ENCODE results near the gene RBAK. TPM values are rescaled to one million over a fixed set of nuclear protein-coding genes. Genes with fewer than 3 reads are reported as not detected.
"Not testable (repeated sequence)": the region's sequence is repeated elsewhere in the genome, so short reads cannot be mapped to it uniquely, and the experiment has no call there.

RBAK gene
- polyA plus RNA-seq, 1 experiment = 6.1 TPM

- H3K9me3 ChIP-seq (ENCODE audit: control insufficient read depth, insufficient read depth, low read length) = peaks cover 41% of the 10 kb centered on the region
- ChIA-PET CTCF (interaction anchor here (0.7 to 1.2 kb wide), 2 partner anchors 9 to 22 kb away, joined by 3 read pairs; no protein-coding TSS in a partner anchor), POLR2A (no interaction called here)
- TF ChIP-seq CTCF (IDR thresholded peaks at IDR 0.05; ENCODE audit: low read depth, low read length) = no peak
- no peak overlapping the region for H3K27ac ChIP-seq (ENCODE audit: low read depth, low read length)
- DNase-seq (ENCODE audit: low read depth, low spot score) = no peak
- H3K4me3 ChIP-seq (ENCODE audit: low read depth, low read length) = no peak overlapping the region
- no peaks in the 10 kb centered on the region for H3K27me3 ChIP-seq (ENCODE audit: control insufficient read depth, insufficient read depth, low read length)
Measured at GRCh38 chr7:5063698-5064097, 18.0 kb downstream of the RBAK start.

DNA sequence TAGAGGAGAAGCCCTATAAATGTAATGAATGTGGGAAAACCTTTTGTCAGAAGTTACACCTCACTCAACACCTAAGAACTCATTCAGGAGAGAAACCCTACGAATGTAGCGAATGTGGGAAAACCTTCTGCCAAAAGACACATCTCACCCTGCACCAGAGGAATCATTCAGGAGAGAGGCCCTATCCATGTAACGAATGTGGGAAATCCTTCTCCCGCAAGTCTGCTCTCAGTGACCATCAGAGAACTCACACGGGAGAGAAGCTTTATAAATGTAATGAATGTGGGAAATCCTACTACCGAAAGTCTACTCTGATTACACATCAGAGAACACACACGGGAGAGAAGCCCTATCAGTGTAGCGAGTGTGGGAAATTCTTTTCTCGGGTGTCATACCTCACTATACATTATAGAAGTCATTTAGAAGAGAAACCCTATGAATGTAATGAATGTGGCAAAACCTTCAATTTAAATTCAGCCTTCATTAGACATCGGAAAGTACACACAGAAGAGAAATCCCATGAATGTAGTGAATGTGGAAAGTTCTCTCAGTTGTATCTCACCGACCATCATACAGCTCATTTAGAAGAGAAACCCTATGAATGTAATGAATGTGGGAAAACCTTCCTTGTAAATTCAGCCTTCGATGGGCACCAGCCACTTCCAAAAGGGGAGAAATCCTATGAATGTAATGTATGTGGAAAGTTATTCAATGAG lies 18.9 kb downstream of the RBAK start:
- H3K27me3 ChIP-seq (ENCODE audit: control insufficient read depth, insufficient read depth, low read length) = no peaks in the 10 kb centered on the region
- TF ChIP-seq CTCF (IDR thresholded peaks at IDR 0.05; ENCODE audit: low read depth, low read length) = no peak
- no peak overlapping the region for H3K27ac ChIP-seq (ENCODE audit: low read depth, low read length)
- ChIA-PET POLR2A (no interaction called here), CTCF (interaction anchor here (1.2 kb wide), 1 partner anchor 21 kb away, joined by 3 read pairs; no protein-coding TSS in a partner anchor)
- DNase-seq (ENCODE audit: low read depth, low spot score) = no peak
- peaks cover 38% of the 10 kb centered on the region for H3K9me3 ChIP-seq (ENCODE audit: control insufficient read depth, insufficient read depth, low read length)
- no peak overlapping the region for H3K4me3 ChIP-seq (ENCODE audit: low read depth, low read length)

DNA sequence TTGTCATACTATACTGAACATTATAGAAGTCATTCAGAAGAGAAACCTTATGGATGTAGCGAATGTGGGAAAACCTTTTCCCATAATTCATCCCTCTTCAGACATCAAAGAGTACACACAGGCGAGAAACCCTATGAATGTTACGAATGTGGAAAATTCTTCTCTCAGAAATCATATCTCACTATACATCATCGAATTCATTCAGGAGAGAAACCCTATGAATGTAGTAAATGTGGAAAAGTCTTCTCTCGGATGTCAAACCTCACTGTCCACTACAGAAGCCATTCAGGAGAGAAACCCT lies 19.4 kb downstream of the RBAK start:
- Histone ChIP-seq H3K27me3 (ENCODE audit: control insufficient read depth, insufficient read depth, low read length) (no peaks in the 10 kb centered on the region), H3K27ac (ENCODE audit: low read depth, low read length) (no peak overlapping the region), H3K9me3 (ENCODE audit: control insufficient read depth, insufficient read depth, low read length) (peaks cover 43% of the 10 kb centered on the region), H3K4me3 (ENCODE audit: low read depth, low read length) (no peak overlapping the region)
- no peak for TF ChIP-seq CTCF (IDR thresholded peaks at IDR 0.05; ENCODE audit: low read depth, low read length)
- DNase-seq (ENCODE audit: low read depth, low spot score) = no peak
- ChIA-PET CTCF (no interaction called here), POLR2A (no interaction called here)

GRCh38 chr7:5068521-5068920 lies 22.9 kb downstream of the RBAK start:
- ChIA-PET CTCF (interaction anchor here (1.4 kb wide), 2 partner anchors 16 to 94 kb away, joined by 4 to 5 read pairs; no protein-coding TSS in a partner anchor), POLR2A (no interaction called here)
- H3K27me3 ChIP-seq (ENCODE audit: control insufficient read depth, insufficient read depth, low read length) = peaks cover 10% of the 10 kb centered on the region
- H3K4me3 ChIP-seq (ENCODE audit: low read depth, low read length) = no peak overlapping the region
- DNase-seq (ENCODE audit: low read depth, low spot score) = no peak
- peaks cover 48% of the 10 kb centered on the region for H3K9me3 ChIP-seq (ENCODE audit: control insufficient read depth, insufficient read depth, low read length)
- no peak for TF ChIP-seq CTCF (IDR thresholded peaks at IDR 0.05; ENCODE audit: low read depth, low read length)
- H3K27ac ChIP-seq (ENCODE audit: low read depth, low read length) = no peak overlapping the region

DNA sequence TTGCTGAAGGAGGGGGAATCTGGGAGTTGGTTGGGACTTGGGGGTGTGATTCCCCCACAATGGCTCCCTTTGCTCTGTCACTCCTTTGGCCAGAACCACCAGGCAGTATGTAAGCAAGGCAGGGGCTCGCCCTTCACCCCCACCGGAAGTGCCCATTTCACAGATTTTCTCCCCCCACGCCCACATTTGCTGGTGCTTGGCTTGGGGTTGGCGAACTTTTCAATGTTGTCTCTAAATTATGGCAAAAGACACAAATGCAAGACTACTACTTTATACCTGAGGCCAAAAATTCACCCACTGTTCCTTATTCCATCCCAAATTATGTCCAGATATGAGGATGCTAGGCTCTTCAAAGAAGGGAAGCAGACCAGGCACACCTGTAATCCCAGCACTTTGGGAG lies 24.5 kb downstream of the RBAK start:
- H3K4me3 ChIP-seq (ENCODE audit: low read depth, low read length) = no peak overlapping the region
- H3K27ac ChIP-seq (ENCODE audit: low read depth, low read length) = no peak overlapping the region
- H3K27me3 ChIP-seq (ENCODE audit: control insufficient read depth, insufficient read depth, low read length) = peaks cover 10% of the 10 kb centered on the region
- POLR2A ChIA-PET = interaction anchor here (1.1 kb wide), 1 partner anchor 325 kb away, joined by 3 read pairs; no protein-coding TSS in a partner anchor
- TF ChIP-seq CTCF (IDR thresholded peaks at IDR 0.05; ENCODE audit: low read depth, low read length) = no peak
- peaks cover 39% of the 10 kb centered on the region for H3K9me3 ChIP-seq (ENCODE audit: control insufficient read depth, insufficient read depth, low read length)
- CTCF ChIA-PET = interaction anchor here (0.7 kb wide), 1 partner anchor 27 kb away, joined by 4 read pairs; no protein-coding TSS in a partner anchor
- DNase-seq (ENCODE audit: low read depth, low spot score) = no peak

DNA sequence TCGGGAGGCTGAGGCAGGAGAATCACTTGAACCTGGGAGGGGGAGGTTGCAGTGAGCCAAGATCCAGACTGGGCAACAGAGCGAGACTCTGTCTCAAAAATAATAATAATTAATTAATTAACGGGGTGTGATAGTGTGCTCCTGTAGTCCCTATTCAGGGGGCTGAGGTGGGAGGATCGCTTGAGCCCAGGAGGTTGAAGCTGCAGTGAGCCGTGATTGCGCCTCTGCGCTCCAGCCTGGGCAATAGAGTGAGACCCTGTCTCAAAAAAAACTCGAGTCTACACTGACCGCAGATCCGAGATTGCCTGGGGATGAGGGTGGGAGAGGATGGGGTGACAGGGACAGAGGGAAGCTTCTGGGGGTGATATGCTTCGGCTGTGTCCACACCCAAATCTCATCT lies 29.5 kb downstream of the RBAK start:
- peaks cover 40% of the 10 kb centered on the region for H3K9me3 ChIP-seq (ENCODE audit: control insufficient read depth, insufficient read depth, low read length)
- H3K4me3 ChIP-seq (ENCODE audit: low read depth, low read length); POLR2A ChIA-PET; H3K27ac ChIP-seq (ENCODE audit: low read depth, low read length); DNase-seq (ENCODE audit: low read depth, low spot score); CTCF ChIA-PET: not testable (repeated sequence)
- peaks cover 10% of the 10 kb centered on the region for H3K27me3 ChIP-seq (ENCODE audit: control insufficient read depth, insufficient read depth, low read length)
